AG04449 (cell line): Measurements from ENCODE around the gene APC2.

Source experiments
- CTCF ChIA-PET: fragments of 350-600 bp; formaldehyde crosslinking; extraction: SDS; loops from one replicate; lab custom pipeline; 2021; ENCODE audit warnings: antibody characterized with exemption; lab: Yijun Ruan, JAX
- POLR2A ChIA-PET: fragments of 400-600, 350-600 bp; formaldehyde crosslinking; extraction: SDS; loops from one replicate; lab custom pipeline; 2020; ENCODE audit warnings: antibody characterized with exemption, inconsistent platforms; lab: Yijun Ruan, JAX
- DNase-seq: peaks from one replicate; pipeline ENCODE4 v3.0.0-alpha.2; 2010; ENCODE audit warnings: low read depth, low spot score
- H3K4me3 ChIP-seq: 2 replicates; pipeline ENCODE4 v1.5.1; 2011; ENCODE audit warnings: low read depth, mild to moderate bottlenecking, control low read depth, low read length
- CTCF ChIP-seq: IDR thresholded peaks from one replicate; pipeline ENCODE4 v1.5.1; 2011; ENCODE audit warnings: mild to moderate bottlenecking, moderate library complexity, low read length, control low read depth, inconsistent platforms; ENCODE audit not compliant: insufficient read depth; ENCODE audit errors: missing control alignments

Gene APC2

GRCh38 chr19:1410789-1411188 is 39.1 kb upstream of the APC2 start:
- no peak for DNase-seq
- ChIA-PET POLR2A (no interaction called here), CTCF (interaction anchor here (2.4 kb wide), 1 partner anchor 27 kb away, joined by 7 read pairs; no protein-coding TSS in a partner anchor)
- TF ChIP-seq CTCF = no peak
- no peak overlapping the region for H3K4me3 ChIP-seq

GRCh38 chr19:1411255-1412191 is 38.4 kb upstream of the APC2 start:
- TF ChIP-seq CTCF = no peak
- no peak overlapping the region for H3K4me3 ChIP-seq
- ChIA-PET POLR2A (no interaction called here), CTCF (interaction anchor here (1.2 to 1.5 kb wide), 2 partner anchors 9 to 30 kb away, joined by 3 to 5 read pairs; no protein-coding TSS in a partner anchor)
- DNase-seq = no peak

- ChIA-PET POLR2A (no interaction called here), CTCF (interaction anchor here (1.1 to 1.8 kb wide), 5 partner anchors 10 to 133 kb away, joined by 3 to 8 read pairs (median 5); no protein-coding TSS in a partner anchor)
- TF ChIP-seq CTCF = no peak
- H3K4me3 ChIP-seq = no peak overlapping the region
- DNase-seq = no peak
Measured at GRCh38 chr19:1412323-1412923, 37.5 kb upstream of the APC2 start.

- CTCF ChIA-PET = interaction anchor here (1.1 to 1.8 kb wide), 4 partner anchors 11 to 134 kb away, joined by 3 to 8 read pairs (median 6); no protein-coding TSS in a partner anchor
- TF ChIP-seq CTCF = no peak
- no peak overlapping the region for H3K4me3 ChIP-seq
- DNase-seq = no peak
- POLR2A ChIA-PET = no interaction called here
Measured at GRCh38 chr19:1412995-1413800, 36.7 kb upstream of the APC2 start.

GRCh38 chr19:1416014-1416841 is 33.7 kb upstream of the APC2 start:
- POLR2A ChIA-PET = interaction anchor here (0.8 to 1.1 kb wide), 2 partner anchors 18 to 147 kb away, joined by 4 to 5 read pairs; partner anchors contain the start of gene CIRBP
- CTCF ChIA-PET = interaction anchor here (0.9 to 2.4 kb wide), 5 partner anchors 13 to 172 kb away, joined by 3 to 8 read pairs (median 4); no protein-coding TSS in a partner anchor
- H3K4me3 ChIP-seq = no peak overlapping the region
- no peak for DNase-seq
- TF ChIP-seq CTCF = no peak
